HG03558 (cell line): ENCODE data around the gene STARD3.

Source experiments
- ATAC-seq: cut with Tn5 transposase; IDR thresholded peaks from one replicate; pipeline ENCODE4 v1.9.1; 2021; ENCODE audit warnings: moderate number of reproducible peaks; ENCODE audit not compliant: unreplicated experiment; ENCODE audit errors: extremely low read depth

The STARD3 gene

DNA sequence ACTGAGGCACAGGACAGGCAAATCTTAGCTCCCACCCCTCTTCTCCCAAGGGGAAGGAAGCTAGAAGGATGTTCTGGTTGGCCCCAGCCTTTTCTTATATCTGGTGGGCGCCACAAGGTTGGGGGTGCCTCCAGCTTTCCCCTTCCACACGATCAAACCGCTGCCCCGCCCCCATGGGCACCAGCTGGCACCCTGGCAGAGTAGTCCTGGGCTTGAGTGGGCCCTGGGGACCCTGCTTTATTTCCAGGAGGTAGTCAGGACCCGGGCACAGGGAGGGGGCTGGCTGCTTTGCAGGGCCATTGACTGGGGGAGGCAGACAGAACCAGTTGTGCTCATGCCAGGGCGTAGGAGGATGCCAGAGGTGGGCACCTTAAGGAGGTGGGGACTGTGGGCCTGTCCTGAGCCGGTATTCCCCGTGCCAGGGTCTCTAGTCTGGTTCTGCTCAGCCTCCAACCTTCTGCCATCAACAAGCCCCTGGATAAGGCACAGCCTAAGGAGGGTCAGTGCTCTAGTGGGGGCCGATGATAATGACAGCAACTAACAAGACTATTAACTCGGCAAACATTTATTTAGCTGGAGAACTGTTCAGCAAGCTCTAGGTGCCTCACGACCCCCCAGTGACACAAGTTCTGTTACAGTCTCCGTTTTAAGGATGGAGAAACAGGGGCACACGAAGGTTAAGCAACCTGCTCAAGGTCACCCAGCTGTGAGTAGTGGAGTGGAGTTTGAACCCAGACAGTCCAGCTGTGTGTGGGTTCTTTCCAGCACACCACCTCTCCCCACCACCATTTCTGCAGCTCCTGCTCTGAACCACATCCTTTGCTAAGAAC is 17.8 kb upstream of the STARD3 start:
- no peak for ATAC-seq

DNA sequence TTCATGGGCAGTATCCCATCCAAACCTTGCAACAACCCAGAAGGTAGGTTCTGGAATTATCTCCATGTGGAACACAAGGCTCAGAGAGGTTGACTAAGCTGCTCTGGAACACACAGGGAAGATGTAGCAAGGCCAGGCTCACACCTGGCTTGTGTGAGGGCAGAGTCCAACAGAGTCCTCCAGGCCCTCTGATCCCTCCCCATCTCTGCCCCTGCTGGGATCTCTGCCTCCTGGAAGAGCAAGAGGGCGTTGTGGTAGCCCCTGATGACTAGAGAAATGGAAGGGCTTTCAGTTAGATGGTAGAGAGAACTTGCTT is 17.2 kb upstream of the STARD3 start:
- no peak for ATAC-seq

DNA sequence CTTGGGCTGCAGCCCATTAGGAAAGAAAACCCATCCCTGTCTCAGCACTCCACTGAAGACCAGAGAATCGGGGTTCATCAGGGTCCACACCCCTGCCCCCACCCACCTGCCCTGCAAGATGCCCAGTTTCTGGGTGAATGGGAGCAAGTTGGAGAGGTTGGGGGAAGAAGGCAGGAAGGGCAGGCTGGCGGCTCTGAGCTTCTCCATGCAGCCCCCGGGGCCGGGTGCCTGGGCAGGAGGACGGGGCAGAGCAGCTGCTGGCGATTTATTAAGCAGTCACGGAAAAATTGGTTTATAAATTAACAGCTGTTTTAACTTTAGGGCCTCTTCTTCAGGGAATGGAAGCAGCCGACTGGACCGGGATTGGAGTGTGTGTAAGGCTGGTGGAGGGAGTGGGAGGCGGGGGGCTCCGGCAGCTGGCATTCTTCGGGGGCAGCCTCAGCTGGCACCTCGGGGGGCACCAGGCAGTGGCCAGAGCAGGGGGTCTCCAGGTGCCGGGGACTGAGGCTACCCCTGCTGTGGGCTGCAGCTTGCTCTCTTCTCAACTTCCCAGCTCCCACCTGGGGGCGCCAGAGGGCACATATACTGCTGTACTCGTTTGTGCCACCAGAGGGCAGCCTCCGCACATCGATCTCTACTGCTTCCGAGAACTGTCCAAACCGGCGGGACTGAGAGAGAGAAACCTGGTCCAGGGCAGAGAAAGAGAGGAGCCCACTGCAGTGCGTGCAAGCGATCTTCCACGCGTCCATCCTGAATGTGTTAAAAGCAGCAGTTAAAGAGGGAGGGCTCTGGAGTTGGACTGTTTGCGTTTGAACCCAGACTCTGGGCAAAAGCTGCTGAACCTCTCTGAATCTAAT is 15.2 kb upstream of the STARD3 start:
- ATAC-seq = no peak

DNA sequence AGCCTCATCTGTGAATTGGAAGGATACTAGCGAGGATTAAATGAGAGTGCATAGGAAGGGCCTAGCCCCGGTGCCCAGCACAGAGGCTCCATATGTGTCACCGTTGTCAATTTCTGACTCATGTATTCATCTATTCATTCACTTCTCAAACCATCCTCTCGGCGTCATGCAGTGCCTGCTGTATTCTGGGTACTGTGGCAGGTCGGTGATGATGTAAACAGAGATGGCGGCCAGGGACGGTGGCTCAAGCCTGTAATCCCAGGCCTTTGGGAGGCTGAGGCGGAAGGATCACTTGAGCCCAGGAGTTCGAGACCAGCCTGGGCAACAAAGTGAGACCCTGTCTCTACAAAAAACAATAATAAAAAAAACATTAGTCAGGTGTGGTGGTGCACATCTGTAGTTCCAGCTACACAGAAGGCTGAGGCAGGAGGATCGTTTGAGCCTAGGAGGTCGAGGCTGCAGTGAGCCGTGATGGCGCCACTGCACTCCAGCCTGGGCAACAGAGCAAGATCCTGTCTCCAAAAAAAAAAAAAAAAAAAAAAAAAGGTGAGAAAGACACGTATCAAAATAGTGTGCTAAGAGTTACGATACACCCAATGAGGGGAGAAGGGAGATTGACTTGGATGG is 14.5 kb upstream of the STARD3 start:
- ATAC-seq = no peak

DNA sequence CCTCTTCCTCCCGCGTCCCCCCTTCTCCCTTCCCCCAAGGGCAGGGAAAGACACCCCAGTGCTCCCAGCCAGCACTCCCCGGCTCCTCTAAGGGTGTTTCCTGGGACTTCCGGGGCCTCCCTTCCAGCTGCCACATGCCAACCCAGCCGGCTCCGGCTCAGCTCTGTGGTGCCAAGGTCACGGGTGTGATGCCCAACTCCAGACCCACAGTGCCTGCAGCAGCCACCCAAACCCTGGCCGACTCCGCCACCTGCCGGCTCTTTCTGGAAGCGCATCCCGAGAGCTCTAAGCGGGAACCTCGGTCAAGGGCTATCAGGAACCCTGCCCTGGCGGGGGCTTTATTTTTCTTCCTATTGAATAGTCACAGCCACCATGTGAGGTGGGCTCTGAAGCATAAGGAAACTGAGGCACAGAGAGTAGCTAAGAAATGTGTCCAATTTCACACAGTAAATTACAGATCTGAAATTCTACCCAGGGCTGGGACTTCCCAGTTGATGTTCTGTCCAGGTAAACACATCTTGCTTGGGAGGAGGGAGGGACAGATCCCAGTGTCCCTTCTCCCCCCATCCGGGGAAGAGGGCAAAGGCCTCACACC is 13.5 kb upstream of the STARD3 start:
- ATAC-seq = no peak

DNA sequence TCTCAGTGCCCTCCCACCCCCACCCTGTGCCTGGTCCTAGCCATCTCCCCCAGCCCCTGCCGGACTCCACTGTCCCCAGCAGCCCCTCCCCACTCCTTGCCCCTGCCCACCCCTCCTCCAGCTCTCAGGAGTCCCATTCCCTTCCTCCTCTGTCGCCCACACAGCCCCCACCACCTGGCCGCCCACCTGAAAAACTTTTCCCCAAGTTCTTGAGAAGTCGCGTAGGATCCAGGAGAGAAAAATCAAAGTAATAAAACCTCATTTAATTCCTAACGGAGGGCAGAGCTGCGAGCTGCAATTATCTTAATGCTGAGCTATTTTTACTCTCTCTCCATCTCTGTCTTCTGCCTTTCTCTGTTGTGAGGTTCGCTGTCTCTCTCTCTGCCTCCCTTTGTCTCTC is 12.6 kb upstream of the STARD3 start:
- ATAC-seq = no peak

DNA sequence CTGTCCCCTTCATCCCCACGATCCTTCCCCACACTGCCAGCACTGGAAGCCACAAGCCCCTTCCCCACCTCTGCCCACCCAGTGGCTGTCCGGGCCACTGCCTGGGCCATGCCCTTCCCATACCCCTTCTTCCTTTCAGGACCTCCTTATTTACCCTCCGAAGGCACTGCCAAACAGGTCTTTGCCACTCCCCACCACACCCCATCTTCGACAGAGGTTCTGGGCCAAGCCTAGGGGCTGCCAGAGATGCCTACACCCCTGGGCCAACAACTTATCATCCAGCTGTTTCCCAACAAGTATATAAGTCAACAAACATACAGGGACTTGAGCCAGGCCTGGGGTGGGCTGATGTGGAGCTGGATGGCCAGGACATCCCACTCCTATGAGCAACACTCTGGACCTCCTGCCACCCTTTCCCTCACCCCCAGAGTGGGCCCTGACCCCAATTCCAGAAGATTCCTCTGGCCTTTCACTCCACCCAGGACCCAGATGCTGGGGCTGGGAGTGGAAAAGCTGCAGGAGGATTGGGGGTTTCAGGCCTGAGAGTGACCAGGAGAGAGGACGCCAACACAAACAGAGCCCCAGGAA is 11.7 kb upstream of the STARD3 start:
- ATAC-seq = no peak

DNA sequence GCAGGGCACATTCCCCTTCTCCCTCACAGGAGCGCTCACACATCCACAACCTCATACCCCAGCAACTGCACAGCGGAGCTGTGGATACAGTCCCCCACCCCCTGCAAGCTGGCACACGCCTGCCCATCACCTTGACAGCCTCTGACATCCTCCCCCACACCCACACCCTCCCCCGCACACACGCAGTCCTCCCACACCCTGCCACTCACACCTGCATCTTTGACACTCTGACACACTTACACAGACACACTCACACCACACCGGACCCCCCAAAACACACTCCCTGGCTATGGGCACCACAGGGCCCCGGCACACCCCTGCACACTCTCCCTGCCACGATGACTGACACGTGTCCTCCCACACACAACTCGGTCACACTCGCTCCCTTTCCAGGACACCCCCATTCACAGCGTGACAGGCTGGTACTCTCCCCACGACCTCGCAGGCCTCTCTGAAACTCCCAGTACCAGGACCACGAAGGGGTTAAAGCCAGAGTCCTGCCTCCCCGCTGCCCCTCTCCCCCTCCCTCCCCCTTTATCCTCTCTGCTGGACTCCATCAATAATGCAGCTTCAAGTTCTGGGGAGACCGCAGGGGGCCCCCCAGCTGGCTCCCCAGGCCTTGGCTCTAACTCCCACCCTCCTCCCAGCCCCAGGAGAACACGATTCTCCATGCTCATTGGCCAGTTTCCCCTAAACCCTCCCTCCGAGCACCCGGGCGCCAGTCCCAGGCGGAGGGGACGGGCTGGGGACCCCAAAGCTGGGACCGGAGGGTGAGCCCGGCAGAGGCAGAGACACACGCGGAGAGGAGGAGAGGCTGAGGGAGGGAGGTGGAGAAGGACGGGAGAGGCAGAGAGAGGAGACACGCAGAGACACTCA is 10.5 kb upstream of the STARD3 start, which contains the start of gene PPP1R1B:
Gene PPP1R1B, plus strand, starts transcription at position 782 of the 876 bp plus-strand sequence. CDS start 441 bp downstream, outside the sequence.
- ATAC-seq = no peak

DNA sequence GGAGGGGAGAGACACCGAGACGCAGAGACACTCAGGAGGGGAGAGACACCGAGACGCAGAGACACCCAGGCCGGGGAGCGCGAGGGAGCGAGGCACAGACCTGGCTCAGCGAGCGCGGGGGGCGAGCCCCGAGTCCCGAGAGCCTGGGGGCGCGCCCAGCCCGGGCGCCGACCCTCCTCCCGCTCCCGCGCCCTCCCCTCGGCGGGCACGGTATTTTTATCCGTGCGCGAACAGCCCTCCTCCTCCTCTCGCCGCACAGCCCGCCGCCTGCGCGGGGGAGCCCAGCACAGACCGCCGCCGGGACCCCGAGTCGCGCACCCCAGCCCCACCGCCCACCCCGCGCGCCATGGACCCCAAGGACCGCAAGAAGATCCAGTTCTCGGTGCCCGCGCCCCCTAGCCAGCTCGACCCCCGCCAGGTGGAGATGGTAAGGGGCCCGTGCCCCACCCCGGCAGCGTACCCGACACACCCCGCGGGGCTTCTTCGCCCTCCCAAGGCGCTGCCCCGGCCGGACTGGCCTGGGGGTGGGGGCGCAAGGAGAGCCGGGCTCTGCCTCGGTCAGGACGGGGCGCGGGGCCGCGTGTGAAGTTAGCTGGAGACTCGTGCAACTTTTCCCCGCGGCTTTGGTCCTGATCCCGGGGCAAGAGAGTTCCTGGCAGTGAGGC is 9.8 kb upstream of the STARD3 start:
- no peak for ATAC-seq

DNA sequence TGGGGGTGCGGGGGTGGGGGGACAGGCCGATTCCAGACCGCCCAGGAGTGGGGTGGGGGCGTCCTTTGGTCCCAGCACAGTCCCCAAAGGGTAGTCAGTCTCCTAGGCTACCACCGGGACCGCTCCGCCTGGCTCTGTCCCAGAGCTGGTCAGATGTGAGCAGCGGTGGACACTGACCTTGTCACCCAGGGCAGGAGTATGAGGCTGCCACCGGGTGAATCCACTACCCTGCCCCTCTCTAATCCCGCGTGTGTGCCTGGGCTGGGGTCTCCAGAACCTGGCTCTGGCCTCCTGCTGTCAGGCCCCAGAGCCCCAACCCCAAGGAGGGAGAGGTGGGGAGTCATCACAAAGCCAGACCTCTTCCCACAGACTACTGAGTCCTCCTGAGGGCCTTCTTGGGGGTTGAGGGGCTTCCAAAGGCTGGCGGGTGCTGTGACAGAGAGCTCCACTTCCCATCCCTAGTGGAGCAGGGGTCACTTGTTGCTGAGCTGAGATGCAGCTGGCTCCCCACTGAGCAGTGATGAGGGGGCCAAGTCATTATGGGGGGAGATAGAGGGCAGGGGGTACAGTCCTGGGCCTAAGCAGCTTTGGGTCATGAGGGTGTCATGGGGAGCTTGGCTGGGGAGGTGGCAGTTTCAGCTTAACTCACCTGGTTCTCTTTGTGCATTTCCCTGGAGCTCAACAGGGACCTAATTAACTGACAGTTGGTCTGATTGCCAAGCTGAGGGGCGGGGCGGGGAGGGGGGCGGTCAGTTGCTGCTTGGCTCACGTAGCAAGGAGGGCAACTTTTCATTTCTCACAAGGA is 9.0 kb upstream of the STARD3 start:
- no peak for ATAC-seq

DNA sequence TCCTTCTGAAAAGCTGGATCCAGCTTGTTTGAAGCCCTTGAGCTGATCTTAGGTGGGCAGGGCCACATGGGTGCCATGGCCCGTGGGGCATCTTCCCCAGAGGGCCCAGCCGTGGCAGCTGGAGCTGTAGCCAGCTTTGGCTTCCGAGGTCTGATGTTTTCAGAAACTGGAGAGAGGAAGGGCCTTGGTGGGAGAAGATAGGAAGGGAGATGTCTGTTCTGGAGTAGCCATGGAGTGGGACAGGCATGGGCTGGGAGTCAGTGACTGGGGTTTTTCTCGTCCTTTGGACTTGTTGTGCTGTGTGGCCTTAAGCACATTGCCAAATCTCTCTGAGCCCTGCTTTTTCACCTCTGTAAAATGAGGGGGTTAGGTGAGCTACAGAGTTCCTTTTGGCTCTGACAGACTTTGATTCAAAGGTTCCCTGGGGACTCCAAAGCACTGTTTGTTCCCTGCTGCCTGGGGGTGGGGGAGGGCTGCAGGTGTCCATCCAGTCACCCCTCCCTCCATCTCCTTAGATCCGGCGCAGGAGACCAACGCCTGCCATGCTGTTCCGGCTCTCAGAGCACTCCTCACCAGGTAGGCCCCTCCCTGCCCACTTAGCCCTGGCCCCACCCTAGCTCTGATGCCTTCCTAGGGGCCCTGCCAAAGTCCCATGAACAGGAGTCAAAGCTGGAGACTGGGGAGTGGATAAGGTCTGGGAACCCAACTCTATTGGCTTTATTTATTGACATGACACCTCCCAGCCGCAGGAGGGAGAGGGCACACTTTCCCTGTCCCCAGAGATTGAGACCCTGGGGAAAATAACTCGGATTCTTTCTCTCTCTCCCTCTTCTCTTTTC is 8.1 kb upstream of the STARD3 start:
- ATAC-seq = no peak

DNA sequence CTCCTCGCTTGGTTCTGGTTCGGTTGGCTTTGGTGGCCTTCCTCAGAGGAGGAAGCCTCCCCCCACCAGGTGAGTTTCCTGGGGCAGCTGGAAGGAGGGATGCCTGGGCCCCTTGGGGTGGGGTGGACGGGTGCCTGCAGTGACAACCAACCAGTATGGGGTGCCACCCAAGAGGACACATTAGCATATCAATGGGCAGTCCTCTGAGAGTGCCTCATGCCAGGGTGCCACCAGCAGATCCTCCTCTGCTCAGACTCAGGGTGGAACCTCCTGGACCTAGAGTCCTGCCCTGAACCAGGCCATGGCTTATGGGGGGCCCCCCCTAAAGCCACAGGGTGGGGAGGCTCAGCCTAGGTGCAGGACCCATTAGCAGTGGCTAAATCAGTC is 7.5 kb upstream of the STARD3 start:
- no peak for ATAC-seq

DNA sequence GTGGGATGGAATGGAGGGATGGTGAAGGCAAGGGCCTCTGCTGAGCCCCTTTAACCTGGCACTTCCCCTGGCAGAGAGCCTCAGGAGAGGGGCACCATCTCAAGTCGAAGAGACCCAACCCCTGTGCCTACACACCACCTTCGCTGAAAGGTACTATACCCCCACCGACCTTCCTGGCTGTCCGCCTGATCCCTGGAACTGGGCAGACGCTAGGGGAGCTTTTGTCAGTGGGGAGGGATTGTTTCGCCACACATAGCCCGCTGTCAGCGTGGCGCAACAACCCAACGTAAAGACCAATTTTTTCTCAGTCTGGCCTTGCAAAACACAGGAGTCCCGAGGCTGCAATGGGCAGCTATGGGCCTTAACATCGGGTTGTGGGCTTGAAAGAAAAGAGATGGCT is 7.0 kb upstream of the STARD3 start:
- no peak for ATAC-seq

DNA sequence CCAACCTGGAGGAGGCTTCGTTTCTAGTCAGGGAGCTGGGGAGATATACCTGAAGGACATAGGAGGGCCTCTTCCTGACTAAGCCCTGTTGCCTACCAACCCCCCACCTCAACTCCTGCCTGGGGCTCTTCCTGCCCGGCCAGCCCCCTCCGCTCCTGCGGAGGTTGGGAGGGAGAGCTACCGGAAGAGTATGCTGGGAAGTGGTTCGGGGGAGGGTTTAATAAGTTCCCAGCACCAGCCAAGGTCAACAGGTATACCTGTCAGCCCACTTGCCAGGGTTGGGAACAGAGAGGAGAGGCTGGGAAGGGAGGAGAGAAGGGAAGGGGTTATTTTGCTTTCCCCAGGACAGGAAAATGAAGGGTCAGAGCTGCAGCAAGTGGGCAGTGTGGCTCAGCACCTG is 5.5 kb upstream of the STARD3 start:
- no peak for ATAC-seq

DNA sequence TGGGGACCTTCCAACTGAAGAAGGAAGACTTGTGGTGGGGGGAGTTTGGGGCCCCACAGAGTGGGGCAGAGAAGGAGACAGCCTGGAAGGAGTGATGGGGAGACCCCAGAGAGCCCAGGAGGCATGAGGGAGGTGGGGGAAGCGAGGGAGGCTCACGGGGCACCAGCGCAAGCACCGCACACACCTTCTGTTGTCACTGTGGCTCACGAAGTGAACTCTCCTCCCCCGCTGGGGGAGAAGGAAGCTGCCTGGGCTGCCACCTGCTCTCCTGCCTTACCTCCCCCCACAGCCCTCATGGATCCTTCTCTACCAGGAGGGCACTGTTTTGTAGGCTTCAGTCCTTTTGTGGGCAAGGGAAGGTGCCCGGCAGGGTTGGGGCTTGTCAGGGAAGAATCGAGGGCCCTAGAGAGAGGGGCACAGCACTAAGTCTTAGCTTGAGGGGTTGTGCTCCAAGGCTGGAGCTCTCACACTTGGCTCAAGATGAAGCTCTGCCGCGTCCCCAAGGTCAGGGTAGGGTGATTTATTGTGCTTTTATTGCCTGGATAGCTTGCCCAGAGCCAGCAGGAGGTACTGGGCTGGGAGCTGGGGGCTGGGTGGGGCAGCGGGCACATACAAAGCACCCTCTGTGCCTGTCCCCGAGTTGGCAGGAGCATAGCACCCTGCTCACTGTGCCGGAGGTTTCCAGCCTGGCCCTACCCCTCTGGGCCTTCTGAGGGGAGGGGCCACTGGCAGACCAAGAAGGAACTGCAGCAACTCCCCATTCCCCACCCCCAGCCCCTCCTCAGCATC is 4.6 kb upstream of the STARD3 start:
- ATAC-seq = no peak

DNA sequence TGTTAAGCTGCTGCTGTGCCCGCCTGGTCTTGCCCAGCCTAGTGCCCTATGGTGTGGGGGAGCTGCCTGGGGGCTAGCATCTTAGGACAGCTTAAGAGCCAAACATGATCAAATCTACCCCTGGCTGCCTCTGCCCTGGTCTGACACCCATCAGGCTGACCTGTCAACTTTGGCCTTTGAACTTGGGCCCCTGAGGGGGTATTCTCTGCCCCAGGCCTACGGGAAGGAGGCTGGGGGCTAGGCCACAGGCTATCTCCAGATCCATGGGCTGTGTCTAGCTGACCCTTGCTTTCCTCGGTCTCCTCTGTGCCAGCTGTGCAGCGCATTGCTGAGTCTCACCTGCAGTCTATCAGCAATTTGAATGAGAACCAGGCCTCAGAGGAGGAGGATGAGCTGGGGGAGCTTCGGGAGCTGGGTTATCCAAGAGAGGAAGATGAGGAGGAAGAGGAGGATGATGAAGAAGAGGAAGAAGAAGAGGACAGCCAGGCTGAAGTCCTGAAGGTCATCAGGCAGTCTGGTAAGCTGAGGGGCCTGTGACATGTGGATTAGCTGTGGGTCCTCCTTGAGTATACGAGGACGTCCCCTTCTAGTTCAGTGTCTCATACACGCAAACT is 3.3 kb upstream of the STARD3 start:
- no peak for ATAC-seq
